AG09309 (cell line): ENCODE results near the gene AAGAB.

ENCODE experiments used
- DNase-seq: peaks from one replicate; pipeline ENCODE4 v3.0.0-alpha.2; 2010; ENCODE audit warnings: low read depth
- H3K4me3 ChIP-seq: 2 replicates; pipeline ENCODE4 v1.5.1; 2011; ENCODE audit warnings: mild to moderate bottlenecking, low read depth, low read length, moderate library complexity; ENCODE audit not compliant: control insufficient read depth
- TF ChIP-seq, protein P1 (sequence below): IDR thresholded peaks from 2 replicates; pipeline ENCODE4 v1.5.1; 2011; ENCODE audit warnings: mild to moderate bottlenecking, low read depth, low read length, inconsistent platforms; ENCODE audit not compliant: insufficient read depth, control insufficient read depth; ENCODE audit errors: missing control alignments

Gene AAGAB

DNA sequence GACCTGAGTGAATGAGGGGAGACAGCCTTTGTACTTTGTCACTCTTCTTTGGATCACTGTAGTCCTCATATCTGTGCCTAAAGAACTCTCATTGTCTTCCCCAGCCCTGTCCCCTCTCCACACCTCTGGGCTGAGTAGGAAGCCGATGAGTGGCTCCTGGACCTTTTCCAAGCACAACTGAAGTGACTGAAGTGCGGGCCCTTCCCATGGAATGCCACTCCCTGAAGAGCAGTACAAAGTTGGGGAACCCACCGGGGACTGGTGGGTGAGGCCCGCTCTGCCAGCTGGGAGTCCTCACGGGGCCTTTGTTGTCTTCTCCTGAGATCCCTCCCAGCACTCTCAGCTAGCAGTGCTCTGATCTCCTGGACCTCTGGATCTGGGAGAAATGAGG is 90.1 kb downstream of the AAGAB start:
- TF ChIP-seq, protein P1, sequence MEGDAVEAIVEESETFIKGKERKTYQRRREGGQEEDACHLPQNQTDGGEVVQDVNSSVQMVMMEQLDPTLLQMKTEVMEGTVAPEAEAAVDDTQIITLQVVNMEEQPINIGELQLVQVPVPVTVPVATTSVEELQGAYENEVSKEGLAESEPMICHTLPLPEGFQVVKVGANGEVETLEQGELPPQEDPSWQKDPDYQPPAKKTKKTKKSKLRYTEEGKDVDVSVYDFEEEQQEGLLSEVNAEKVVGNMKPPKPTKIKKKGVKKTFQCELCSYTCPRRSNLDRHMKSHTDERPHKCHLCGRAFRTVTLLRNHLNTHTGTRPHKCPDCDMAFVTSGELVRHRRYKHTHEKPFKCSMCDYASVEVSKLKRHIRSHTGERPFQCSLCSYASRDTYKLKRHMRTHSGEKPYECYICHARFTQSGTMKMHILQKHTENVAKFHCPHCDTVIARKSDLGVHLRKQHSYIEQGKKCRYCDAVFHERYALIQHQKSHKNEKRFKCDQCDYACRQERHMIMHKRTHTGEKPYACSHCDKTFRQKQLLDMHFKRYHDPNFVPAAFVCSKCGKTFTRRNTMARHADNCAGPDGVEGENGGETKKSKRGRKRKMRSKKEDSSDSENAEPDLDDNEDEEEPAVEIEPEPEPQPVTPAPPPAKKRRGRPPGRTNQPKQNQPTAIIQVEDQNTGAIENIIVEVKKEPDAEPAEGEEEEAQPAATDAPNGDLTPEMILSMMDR = no peak

DNA sequence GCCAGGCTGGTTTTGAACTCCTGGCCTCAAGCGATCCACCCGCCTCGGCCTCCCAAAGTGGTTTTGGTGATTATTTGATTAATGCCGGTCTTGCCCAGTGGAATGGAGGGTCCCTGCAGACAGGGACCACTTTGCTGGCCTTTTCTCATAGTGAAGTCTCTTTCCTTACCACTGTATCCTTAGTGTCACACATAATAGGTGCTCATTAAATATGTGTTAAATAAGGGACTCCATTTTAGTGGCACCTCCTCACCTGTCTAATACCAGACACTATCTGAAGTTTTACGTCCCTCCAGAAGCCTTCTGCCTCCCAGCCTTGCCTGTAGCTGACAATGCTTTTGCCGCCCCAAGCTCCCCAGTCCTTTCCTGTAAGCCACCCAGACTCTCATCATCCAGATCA is 91.3 kb downstream of the AAGAB start:
- no peak overlapping the region for H3K4me3 ChIP-seq
- no peak for DNase-seq
- TF ChIP-seq, protein P1 = no peak

More for the DNA sequence above, 90.1 kb downstream of the AAGAB start:
- H3K4me3 ChIP-seq = no peak overlapping the region
- no peak for DNase-seq

DNA sequence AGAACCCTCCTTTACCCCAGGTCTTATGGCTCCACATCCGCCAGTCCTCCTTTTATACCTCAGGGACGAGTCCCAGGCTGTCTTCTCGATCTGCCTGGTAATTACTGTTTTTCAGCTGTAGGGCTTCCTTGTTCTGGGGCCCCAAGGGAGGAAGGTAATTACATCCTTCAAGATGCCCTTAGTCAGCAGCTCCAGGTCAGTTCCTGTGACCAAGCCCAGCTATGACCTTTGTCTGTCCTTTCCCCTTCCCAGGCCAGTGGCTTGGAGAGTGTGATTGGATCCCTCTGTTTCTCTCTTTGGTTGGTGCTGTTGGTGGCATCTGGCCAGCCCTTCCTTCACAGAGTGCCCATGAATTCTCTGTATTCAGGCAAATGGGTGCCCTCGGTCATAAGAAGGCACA is 92.6 kb downstream of the AAGAB start:
- H3K4me3 ChIP-seq = no peak overlapping the region
- DNase-seq = no peak
- TF ChIP-seq, protein P1 = no peak

DNA sequence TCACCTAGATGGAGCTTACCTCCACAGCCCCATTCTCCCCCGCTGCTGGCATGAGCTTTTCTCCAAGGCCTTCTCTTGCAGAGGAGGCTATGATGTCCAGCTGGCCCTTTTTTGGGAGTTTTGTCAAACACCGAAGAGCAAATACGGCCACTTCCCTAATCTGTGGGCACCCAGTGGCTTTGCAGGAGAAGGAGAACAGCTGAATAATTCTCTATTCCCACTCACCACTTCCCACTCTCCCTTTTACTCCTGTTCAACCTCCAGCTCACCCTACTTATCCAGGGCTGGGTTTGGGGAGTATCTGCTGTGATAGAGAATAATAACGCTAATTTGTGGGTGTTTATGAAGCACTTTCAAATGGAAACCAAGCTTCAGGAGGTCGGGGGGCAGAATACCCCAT is 93.0 kb downstream of the AAGAB start:
- no peak for DNase-seq
- TF ChIP-seq, protein P1 = no peak
- H3K4me3 ChIP-seq = no peak overlapping the region

DNA sequence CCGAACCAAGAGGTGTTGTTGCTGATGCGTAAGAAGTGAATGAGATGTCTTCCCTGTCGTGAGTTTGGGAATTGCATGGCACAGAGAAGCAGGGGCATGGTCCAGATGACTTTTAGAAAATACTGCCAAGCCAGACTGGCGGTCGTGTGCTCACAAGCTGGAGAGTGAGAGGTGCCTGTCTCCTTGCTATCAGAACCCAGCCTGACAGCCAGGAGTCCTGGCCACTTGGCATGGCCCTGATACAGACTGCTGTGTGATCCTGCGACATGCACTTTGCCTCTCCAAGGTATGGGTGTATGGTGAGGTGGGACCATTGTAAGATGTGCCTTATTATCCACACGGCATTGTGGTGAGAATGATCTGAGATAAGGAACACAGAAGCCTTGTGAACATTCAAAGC is 96.1 kb downstream of the AAGAB start:
- H3K4me3 ChIP-seq = no peak overlapping the region
- TF ChIP-seq, protein P1 = no peak
- no peak for DNase-seq

DNA sequence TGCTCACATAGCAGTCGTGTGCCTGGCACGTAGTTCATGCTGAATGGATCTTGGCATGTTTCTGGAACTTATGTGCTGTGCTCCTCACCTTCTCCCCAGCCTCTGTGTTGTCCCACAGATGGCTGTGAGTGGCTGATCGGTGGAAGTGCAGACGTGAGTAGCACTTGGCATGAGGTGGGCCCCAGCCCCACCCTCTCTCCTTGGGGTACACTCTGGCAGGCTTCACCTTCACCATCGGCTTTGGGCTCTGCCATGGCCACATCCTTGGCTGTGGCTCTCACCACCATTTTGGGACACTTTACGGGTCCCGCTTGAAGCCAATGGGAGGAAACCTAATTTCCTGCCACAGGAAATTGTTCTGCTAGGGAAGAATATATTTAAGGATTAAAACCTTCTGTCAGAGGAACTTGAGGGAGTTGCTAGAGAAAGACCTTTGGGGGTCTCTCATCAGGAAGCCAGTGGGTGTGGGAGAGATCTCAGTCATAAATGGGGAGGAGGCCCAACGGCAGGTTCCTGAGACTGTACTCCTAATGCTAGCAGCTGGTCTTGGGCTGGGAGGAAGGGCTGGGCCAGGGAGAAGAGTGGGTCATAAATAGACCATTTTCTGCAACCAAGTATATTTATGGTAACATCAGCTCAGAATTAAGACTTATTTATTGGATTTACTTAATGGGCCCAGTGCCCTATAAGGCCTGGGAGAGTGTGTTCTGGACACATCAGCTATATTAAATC is 96.8 kb downstream of the AAGAB start:
- no peak overlapping the region for H3K4me3 ChIP-seq
- TF ChIP-seq, protein P1 = no peak
- DNase-seq = no peak

DNA sequence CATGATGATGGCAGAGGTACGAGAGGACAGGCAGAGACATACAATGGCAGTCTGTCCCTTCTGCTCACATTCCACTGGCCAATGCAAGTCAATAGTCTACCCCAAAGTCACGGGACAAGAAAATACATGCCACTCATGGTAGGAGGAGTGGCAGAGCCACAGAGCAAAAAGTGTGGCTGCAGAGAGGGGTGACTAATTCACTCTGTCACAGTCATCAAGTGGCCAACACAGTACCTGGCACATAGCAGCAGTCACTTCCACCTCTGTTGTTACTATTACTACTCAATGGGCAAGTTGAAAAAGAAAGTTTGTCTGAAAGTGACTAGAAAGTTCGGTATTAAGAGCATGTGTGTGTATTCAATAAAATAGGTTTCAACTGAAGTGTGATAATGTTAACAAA is 97.6 kb downstream of the AAGAB start:
- no peak overlapping the region for H3K4me3 ChIP-seq
- DNase-seq = no peak
- TF ChIP-seq, protein P1 = no peak
